Astrocyte (in vitro differentiated cells and primary cell): ENCODE data around the gene FMN1. TPM values are rescaled to one million over a fixed set of nuclear protein-coding genes. Genes with fewer than 3 reads are reported as not detected.

Experiments
- DNase-seq: peaks from one replicate; pipeline ENCODE4 v3.0.0-alpha.2; 2010; ENCODE audit warnings: low read depth
- FAIRE-seq: peaks from 2 replicates; lab custom pipeline; 2011; peaks lifted over from hg19 to GRCh38; lab: Jason Lieb, UNC
- H2AFZ ChIP-seq: 2 replicates; pipeline ENCODE4 v1.6.0; 2012; ENCODE audit warnings: low read depth, low read length, inconsistent platforms
- H3K27ac ChIP-seq: 2 replicates; pipeline ENCODE4 v1.5.1; 2011; ENCODE audit warnings: low read depth, low read length, inconsistent platforms
- H3K27me3 ChIP-seq: 2 replicates; pipeline ENCODE4 v1.6.0; 2011; ENCODE audit warnings: low read length, inconsistent platforms; ENCODE audit not compliant: insufficient read depth
- H3K36me3 ChIP-seq: 2 replicates; pipeline ENCODE4 v1.5.1; 2011; ENCODE audit warnings: low read length, inconsistent platforms; ENCODE audit not compliant: insufficient read depth
- H3K4me1 ChIP-seq: 2 replicates; pipeline ENCODE4 v1.5.1; 2011; ENCODE audit warnings: low read length, inconsistent platforms; ENCODE audit not compliant: insufficient read depth
- H3K4me2 ChIP-seq: 2 replicates; pipeline ENCODE4 v1.6.0; 2012; ENCODE audit warnings: low read length, inconsistent platforms
- H3K4me3 ChIP-seq: 2 replicates; pipeline ENCODE4 v1.5.1; 2011; ENCODE audit warnings: low read depth, mild to moderate bottlenecking, low read length, inconsistent platforms; ENCODE audit not compliant: insufficient read depth
- H3K79me2 ChIP-seq: 2 replicates; pipeline ENCODE4 v1.6.0; 2012; ENCODE audit warnings: mild to moderate bottlenecking, low read length, inconsistent platforms; ENCODE audit not compliant: insufficient read depth
- H3K9ac ChIP-seq: 2 replicates; pipeline ENCODE4 v1.6.0; 2012; ENCODE audit warnings: mild to moderate bottlenecking, low read length, inconsistent platforms
- H3K9me3 ChIP-seq: 2 replicates; pipeline ENCODE4 v1.5.1; 2012; ENCODE audit warnings: low read depth, mild to moderate bottlenecking, low read length, inconsistent platforms; ENCODE audit not compliant: insufficient read depth
- H4K20me1 ChIP-seq: 2 replicates; pipeline ENCODE4 v1.6.0; 2012; ENCODE audit warnings: low read length, inconsistent platforms; ENCODE audit not compliant: insufficient read depth
- H3K27ac Mint-ChIP-seq: one replicate; pipeline ENCODE4 v1.8.0; 2021; ENCODE audit warnings: mild to moderate bottlenecking, mixed read lengths; ENCODE audit not compliant: unreplicated experiment
- H3K27me3 Mint-ChIP-seq: one replicate; pipeline ENCODE4 v1.8.0; 2021; ENCODE audit warnings: low read depth, mixed read lengths; ENCODE audit not compliant: unreplicated experiment
- H3K36me3 Mint-ChIP-seq: one replicate; pipeline ENCODE4 v1.8.0; 2021; ENCODE audit warnings: low read depth, mixed read lengths; ENCODE audit not compliant: unreplicated experiment
- H3K4me1 Mint-ChIP-seq: one replicate; pipeline ENCODE4 v1.8.0; 2021; ENCODE audit warnings: low read depth, mixed read lengths; ENCODE audit not compliant: unreplicated experiment
- H3K4me3 Mint-ChIP-seq: one replicate; pipeline ENCODE4 v1.8.0; 2021; ENCODE audit warnings: mild to moderate bottlenecking, moderate library complexity, mixed read lengths; ENCODE audit not compliant: unreplicated experiment
- H3K9me3 Mint-ChIP-seq: one replicate; pipeline ENCODE4 v1.8.0; 2021; ENCODE audit warnings: mild to moderate bottlenecking, mixed read lengths; ENCODE audit not compliant: unreplicated experiment
- EZH2 ChIP-seq: IDR thresholded peaks from 2 replicates; pipeline ENCODE4 v1.6.1; 2012; ENCODE audit warnings: mild to moderate bottlenecking, low read length, inconsistent platforms; ENCODE audit not compliant: insufficient read depth
- total RNA-seq: library from RNA; stranded (reverse); gene quantifications from 2 replicates; pipeline ENCODE4 v1.2.1, GENCODE V29; 2021
- TF ChIP-seq, protein P1 (sequence below): IDR thresholded peaks from 2 replicates; pipeline ENCODE4 v1.5.1; 2011; ENCODE audit warnings: low read depth, mild to moderate bottlenecking, inconsistent platforms, low read length, moderate library complexity; ENCODE audit not compliant: insufficient read depth

FMN1 gene
- total RNA-seq, 1 donor from 2014 or later = 5.3 TPM

- no peak overlapping the region for H3K27ac Mint-ChIP-seq
- no peaks in the 10 kb centered on the region for H3K9me3 Mint-ChIP-seq
- FAIRE-seq (peak; percentile 87), DNase-seq (peak; percentile 79)
- H3K4me1 Mint-ChIP-seq = peaks cover 21% of the 10 kb centered on the region
- Histone ChIP-seq H3K79me2 (no peaks in the 10 kb centered on the region), H3K9me3 (no peaks in the 10 kb centered on the region), H2AFZ (no peak overlapping the region), H3K27ac (peak overlapping the region; percentile 48), H3K9ac (peak overlapping the region; percentile 58), H3K4me3 (no peak overlapping the region), H3K27me3 (no peaks in the 10 kb centered on the region), H4K20me1 (no peaks in the 10 kb centered on the region), H3K36me3 (no peaks in the 10 kb centered on the region), H3K4me1 (peaks cover 30% of the 10 kb centered on the region), H3K4me2 (peak overlapping the region; percentile 29)
- no peaks in the 10 kb centered on the region for H3K27me3 Mint-ChIP-seq
- H3K36me3 Mint-ChIP-seq = no peaks in the 10 kb centered on the region
- TF ChIP-seq, protein P1, sequence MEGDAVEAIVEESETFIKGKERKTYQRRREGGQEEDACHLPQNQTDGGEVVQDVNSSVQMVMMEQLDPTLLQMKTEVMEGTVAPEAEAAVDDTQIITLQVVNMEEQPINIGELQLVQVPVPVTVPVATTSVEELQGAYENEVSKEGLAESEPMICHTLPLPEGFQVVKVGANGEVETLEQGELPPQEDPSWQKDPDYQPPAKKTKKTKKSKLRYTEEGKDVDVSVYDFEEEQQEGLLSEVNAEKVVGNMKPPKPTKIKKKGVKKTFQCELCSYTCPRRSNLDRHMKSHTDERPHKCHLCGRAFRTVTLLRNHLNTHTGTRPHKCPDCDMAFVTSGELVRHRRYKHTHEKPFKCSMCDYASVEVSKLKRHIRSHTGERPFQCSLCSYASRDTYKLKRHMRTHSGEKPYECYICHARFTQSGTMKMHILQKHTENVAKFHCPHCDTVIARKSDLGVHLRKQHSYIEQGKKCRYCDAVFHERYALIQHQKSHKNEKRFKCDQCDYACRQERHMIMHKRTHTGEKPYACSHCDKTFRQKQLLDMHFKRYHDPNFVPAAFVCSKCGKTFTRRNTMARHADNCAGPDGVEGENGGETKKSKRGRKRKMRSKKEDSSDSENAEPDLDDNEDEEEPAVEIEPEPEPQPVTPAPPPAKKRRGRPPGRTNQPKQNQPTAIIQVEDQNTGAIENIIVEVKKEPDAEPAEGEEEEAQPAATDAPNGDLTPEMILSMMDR = no peak
- no peak for TF ChIP-seq EZH2
- H3K4me3 Mint-ChIP-seq = no peak overlapping the region
Measured at GRCh38 chr15:32840507-32841245, 353.8 kb downstream of the FMN1 start.

DNA sequence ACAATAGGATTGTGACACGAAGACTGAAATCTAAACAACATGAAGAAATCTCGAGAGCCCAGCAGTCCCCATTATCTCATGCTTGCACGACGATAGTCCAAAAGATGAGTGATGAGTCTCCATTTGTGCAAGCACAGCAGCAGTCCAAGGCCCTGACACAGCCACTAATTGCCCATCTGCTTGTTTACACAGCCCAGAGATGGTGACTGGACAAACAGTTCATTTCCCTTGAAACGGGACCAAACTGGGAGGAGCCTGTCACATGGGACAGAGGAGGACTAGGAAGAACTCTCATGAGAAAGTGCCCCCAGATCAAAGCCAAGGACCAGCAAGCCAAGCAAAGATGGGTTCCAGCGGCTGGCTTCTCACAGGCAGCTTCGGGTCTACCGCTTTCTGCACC lies 355.7 kb downstream of the FMN1 start:
- H3K36me3 Mint-ChIP-seq = no peaks in the 10 kb centered on the region
- H3K4me1 Mint-ChIP-seq = peaks cover 25% of the 10 kb centered on the region
- no peak overlapping the region for H3K4me3 Mint-ChIP-seq
- Histone ChIP-seq H3K4me2 (peak overlapping the region; percentile 42), H3K9me3 (no peaks in the 10 kb centered on the region), H2AFZ (no peak overlapping the region), H3K4me1 (peaks cover 30% of the 10 kb centered on the region), H3K27me3 (no peaks in the 10 kb centered on the region), H3K9ac (peak overlapping the region; percentile 4), H3K27ac (peak overlapping the region; percentile 55), H3K36me3 (no peaks in the 10 kb centered on the region), H3K4me3 (no peak overlapping the region), H3K79me2 (no peaks in the 10 kb centered on the region), H4K20me1 (no peaks in the 10 kb centered on the region)
- peak; percentile 89 for FAIRE-seq
- H3K9me3 Mint-ChIP-seq = no peaks in the 10 kb centered on the region
- TF ChIP-seq EZH2 = no peak
- TF ChIP-seq, protein P1 = no peak
- no peak overlapping the region for H3K27ac Mint-ChIP-seq
- DNase-seq = peak; percentile 77
- H3K27me3 Mint-ChIP-seq = no peaks in the 10 kb centered on the region

DNA sequence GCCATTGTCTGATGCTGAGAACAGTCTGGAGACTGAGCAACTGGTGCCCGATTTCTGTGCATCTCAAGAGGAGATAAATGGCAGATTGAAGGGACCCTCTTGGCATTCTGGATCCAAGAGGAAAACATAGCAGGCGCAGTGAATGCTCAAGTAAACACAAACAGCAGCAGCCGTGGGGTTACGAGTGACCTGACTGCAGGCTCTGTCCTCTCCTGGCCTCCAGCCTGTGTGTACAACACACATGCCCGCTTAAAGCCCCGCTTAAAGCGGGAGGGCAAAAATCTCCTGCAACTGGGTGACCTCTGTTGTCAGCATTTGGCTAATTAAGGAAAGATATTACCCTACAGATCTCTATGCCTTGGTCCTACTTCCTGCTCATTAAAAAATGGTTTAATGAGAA lies 356.2 kb downstream of the FMN1 start:
- Mint-ChIP-seq H3K27ac (no peak overlapping the region), H3K4me1 (peaks cover 30% of the 10 kb centered on the region), H3K27me3 (no peaks in the 10 kb centered on the region), H3K4me3 (no peak overlapping the region), H3K36me3 (no peaks in the 10 kb centered on the region), H3K9me3 (no peaks in the 10 kb centered on the region)
- DNase-seq (no peak), FAIRE-seq (no peak)
- Histone ChIP-seq H2AFZ (no peak overlapping the region), H4K20me1 (no peaks in the 10 kb centered on the region), H3K4me3 (no peak overlapping the region), H3K4me2 (peak overlapping the region; percentile 42), H3K27ac (peak overlapping the region; percentile 55), H3K9ac (peak overlapping the region; percentile 4), H3K4me1 (peaks cover 35% of the 10 kb centered on the region), H3K27me3 (no peaks in the 10 kb centered on the region), H3K36me3 (no peaks in the 10 kb centered on the region), H3K9me3 (no peaks in the 10 kb centered on the region), H3K79me2 (no peaks in the 10 kb centered on the region)
- TF ChIP-seq, protein P1 = no peak
- no peak for TF ChIP-seq EZH2
